Measurements from ENCODE around the gene TMEM82.

GRCh38 chr1:15742339-15742801 lies at the start of gene TMEM82:
- TF ChIP-seq TAF1 (IDR thresholded peaks at IDR 0.05; ENCODE audit: low read depth, low read length) (no peak), POLR2A (IDR thresholded peaks at IDR 0.05; ENCODE audit: low read depth, low read length) (no peak), POLR2AphosphoS5 (IDR thresholded peaks at IDR 0.05; ENCODE audit: low read depth, low read length) (no peak)
